HepG2 (cell line): ENCODE measurements around the gene NME1.

ENCODE experiments used
- AFF4 ChIP-seq: sonication (generic); formaldehyde crosslinking; IDR thresholded peaks from 2 replicates; pipeline ENCODE4 v1.4.0; 2020; ENCODE audit warnings: missing genetic modification reagents
- CREM ChIP-seq, 2 experiments: sonication (generic) in 1 of 2; formaldehyde crosslinking in 1 of 2; IDR thresholded peaks; 2 replicates each; pipeline versions ENCODE4 v1.4.0 to v1.6.1; 2016 to 2020; ENCODE audit warnings: antibody characterized with exemption in 1 of 2, mild to moderate bottlenecking in 1 of 2, missing genetic modification reagents in 1 of 2
- GFI1 ChIP-seq: sonication (generic); formaldehyde crosslinking; IDR thresholded peaks from 2 replicates; pipeline ENCODE4 v1.5.0; 2020; ENCODE audit warnings: missing genetic modification reagents, mild to moderate bottlenecking, borderline replicate concordance
- HDAC2 ChIP-seq: sonication (generic); formaldehyde crosslinking; IDR thresholded peaks from 2 replicates; pipeline ENCODE4 v1.4.0; 2020; ENCODE audit warnings: missing genetic modification reagents
- IKZF1 ChIP-seq: fragments of 450-650 bp; IDR thresholded peaks from 2 replicates; pipeline ENCODE4 v1.7.1; 2016
- MTF2 ChIP-seq: sonication (generic); formaldehyde crosslinking; IDR thresholded peaks from 2 replicates; pipeline ENCODE4 v1.5.0; 2020; ENCODE audit warnings: missing genetic modification reagents, borderline replicate concordance
- SOX5 ChIP-seq: IDR thresholded peaks from 2 replicates; pipeline ENCODE4 v1.6.1; 2016; ENCODE audit warnings: borderline replicate concordance
- ZBTB7A ChIP-seq: sonication (generic); formaldehyde crosslinking; IDR thresholded peaks from 2 replicates; pipeline ENCODE4 v1.8.0; 2022; ENCODE audit warnings: mild to moderate bottlenecking, missing genetic modification reagents
- ZNF263 ChIP-seq: sonication (generic); formaldehyde crosslinking; IDR thresholded peaks from 2 replicates; pipeline ENCODE4 v1.4.0; 2020; ENCODE audit warnings: missing genetic modification reagents
- TF ChIP-seq, protein P1 (sequence below): sonication (generic); formaldehyde crosslinking; IDR thresholded peaks from 2 replicates; pipeline ENCODE4 v1.4.0; 2020; ENCODE audit warnings: low read depth, mild to moderate bottlenecking, missing genetic modification reagents
- TF ChIP-seq, protein P2 (sequence below): sonication (generic); formaldehyde crosslinking; IDR thresholded peaks from 2 replicates; pipeline ENCODE4 v1.5.0; 2020; ENCODE audit warnings: mild to moderate bottlenecking, missing genetic modification reagents, moderate library complexity

- TF ChIP-seq MTF2 (no peak), SOX5 (CRISPR knock-in tag) (no peak), HDAC2 (CRISPR knock-in tag) (no peak), GFI1 (no peak), ZNF263 (CRISPR knock-in tag) (no peak), IKZF1 (no peak), ZBTB7A (no peak), AFF4 (CRISPR knock-in tag) (no peak), CREM (IDR thresholded peaks at IDR 0.05) (no peak), CREM (CRISPR knock-in tag; IDR thresholded peaks at IDR 0.05) (no peak)
- TF ChIP-seq, protein P1, sequence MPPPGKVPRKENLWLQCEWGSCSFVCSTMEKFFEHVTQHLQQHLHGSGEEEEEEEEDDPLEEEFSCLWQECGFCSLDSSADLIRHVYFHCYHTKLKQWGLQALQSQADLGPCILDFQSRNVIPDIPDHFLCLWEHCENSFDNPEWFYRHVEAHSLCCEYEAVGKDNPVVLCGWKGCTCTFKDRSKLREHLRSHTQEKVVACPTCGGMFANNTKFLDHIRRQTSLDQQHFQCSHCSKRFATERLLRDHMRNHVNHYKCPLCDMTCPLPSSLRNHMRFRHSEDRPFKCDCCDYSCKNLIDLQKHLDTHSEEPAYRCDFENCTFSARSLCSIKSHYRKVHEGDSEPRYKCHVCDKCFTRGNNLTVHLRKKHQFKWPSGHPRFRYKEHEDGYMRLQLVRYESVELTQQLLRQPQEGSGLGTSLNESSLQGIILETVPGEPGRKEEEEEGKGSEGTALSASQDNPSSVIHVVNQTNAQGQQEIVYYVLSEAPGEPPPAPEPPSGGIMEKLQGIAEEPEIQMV (CRISPR knock-in tag) = no peak
- TF ChIP-seq, protein P2, sequence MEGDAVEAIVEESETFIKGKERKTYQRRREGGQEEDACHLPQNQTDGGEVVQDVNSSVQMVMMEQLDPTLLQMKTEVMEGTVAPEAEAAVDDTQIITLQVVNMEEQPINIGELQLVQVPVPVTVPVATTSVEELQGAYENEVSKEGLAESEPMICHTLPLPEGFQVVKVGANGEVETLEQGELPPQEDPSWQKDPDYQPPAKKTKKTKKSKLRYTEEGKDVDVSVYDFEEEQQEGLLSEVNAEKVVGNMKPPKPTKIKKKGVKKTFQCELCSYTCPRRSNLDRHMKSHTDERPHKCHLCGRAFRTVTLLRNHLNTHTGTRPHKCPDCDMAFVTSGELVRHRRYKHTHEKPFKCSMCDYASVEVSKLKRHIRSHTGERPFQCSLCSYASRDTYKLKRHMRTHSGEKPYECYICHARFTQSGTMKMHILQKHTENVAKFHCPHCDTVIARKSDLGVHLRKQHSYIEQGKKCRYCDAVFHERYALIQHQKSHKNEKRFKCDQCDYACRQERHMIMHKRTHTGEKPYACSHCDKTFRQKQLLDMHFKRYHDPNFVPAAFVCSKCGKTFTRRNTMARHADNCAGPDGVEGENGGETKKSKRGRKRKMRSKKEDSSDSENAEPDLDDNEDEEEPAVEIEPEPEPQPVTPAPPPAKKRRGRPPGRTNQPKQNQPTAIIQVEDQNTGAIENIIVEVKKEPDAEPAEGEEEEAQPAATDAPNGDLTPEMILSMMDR (CRISPR knock-in tag) = no peak
Measured at GRCh38 chr17:51189628-51190027, 36.3 kb downstream of the NME1 start.
